Kidney (tissue), 14 donors: Measurements from ENCODE around the gene FAM76B. TPM values are rescaled to one million over a fixed set of nuclear protein-coding genes. Genes with fewer than 3 reads are reported as not detected.

ENCODE experiments used
- DNase-seq, 5 donors: peaks; one replicate each; pipeline ENCODE4 v3.0.0-alpha.2; 2013 to 2020
- FAIRE-seq: peaks from 2 replicates; lab custom pipeline; 2012; peaks lifted over from hg19 to GRCh38; lab: Jason Lieb, UNC
- H3K27ac ChIP-seq, 2 donors: one replicate each; pipeline ENCODE4 v1.7.0; 2013; ENCODE audit warnings: low read depth in 2 of 2, low read length in 2 of 2, inconsistent platforms in 1 of 2
- H3K27me3 ChIP-seq: one replicate; pipeline ENCODE4 v1.7.1; 2013; ENCODE audit warnings: low read length, inconsistent platforms; ENCODE audit not compliant: control insufficient read depth, insufficient read depth
- H3K36me3 ChIP-seq, 3 donors: one replicate each; pipeline versions ENCODE4 v1.7.0 to v1.7.1; 2013; ENCODE audit warnings: low read length in 3 of 3, control low read depth in 1 of 3, inconsistent platforms in 1 of 3; ENCODE audit not compliant: insufficient read depth in 3 of 3, control insufficient read depth in 2 of 3
- H3K4me1 ChIP-seq, 3 donors: one replicate each; pipeline versions ENCODE4 v1.7.0 to v1.7.1; 2013; ENCODE audit warnings: low read length in 3 of 3, inconsistent platforms in 1 of 3, low read depth in 1 of 3; ENCODE audit not compliant: control insufficient read depth in 2 of 3, insufficient read depth in 2 of 3
- H3K4me3 ChIP-seq, 3 donors: one replicate each; pipeline versions ENCODE4 v1.7.0 to v1.8.1; 2013; ENCODE audit warnings: low read length in 3 of 3, control low read depth in 1 of 3, inconsistent platforms in 1 of 3
- H3K9ac ChIP-seq, 3 donors: one replicate each; pipeline versions ENCODE4 v1.7.0 to v1.7.1; 2013; ENCODE audit warnings: low read length in 3 of 3, control low read depth in 1 of 3, inconsistent platforms in 1 of 3
- H3K9me3 ChIP-seq, 3 donors: one replicate each; pipeline versions ENCODE4 v1.7.0 to v1.7.1; 2013; ENCODE audit warnings: low read length in 3 of 3, control low read depth in 1 of 3, inconsistent platforms in 1 of 3; ENCODE audit not compliant: control insufficient read depth in 2 of 3, insufficient read depth in 1 of 3
- CTCF ChIP-seq: IDR thresholded peaks from 3 replicates; pipeline ENCODE4 v1.5.1; 2012; ENCODE audit warnings: mild to moderate bottlenecking, moderate library complexity, borderline replicate concordance; ENCODE audit not compliant: insufficient read depth; ENCODE audit errors: extremely low read depth
- intact Hi-C: fragments of 100-400 bp; cut with DNase I; formaldehyde crosslinking; loops from one replicate; pipeline ENCODE4 v1.11.1; 2022
- polyA plus RNA-seq: library from polyadenylated mRNA; stranded (reverse); fragments of 350-450 nt; fragmentation: Illumina TruSeq; extraction: RNeasy Lipid Tissue Mini Kit (QIAGEN cat#74804); gene quantifications from one replicate; pipeline ENCODE4 v1.2.3, GENCODE V29; 2014; ENCODE audit warnings: low read depth, low replicate concordance; ENCODE audit not compliant: insufficient read depth
- total RNA-seq: library from RNA; stranded (reverse); fragmentation: NEBNext Ultra II Directional; extraction: Animal tissue kit (Norgen Biotek cat#: 25700); gene quantifications from one replicate; pipeline ENCODE4 v1.2.1, GENCODE V29; 2021
- donor health status: control.
- donor health status: control.
- donor health status: control.
- donor health status: control.
- donor health status: control.
- donor health status: DM: yes; HTN: yes; CAD: no.
- donor health status: Normal renal cell carcinoma (clear cell type).

Gene FAM76B
- total and polyA plus RNA-seq, 2 donors from 2014 or later = 3.9 to 26.5 TPM

DNA sequence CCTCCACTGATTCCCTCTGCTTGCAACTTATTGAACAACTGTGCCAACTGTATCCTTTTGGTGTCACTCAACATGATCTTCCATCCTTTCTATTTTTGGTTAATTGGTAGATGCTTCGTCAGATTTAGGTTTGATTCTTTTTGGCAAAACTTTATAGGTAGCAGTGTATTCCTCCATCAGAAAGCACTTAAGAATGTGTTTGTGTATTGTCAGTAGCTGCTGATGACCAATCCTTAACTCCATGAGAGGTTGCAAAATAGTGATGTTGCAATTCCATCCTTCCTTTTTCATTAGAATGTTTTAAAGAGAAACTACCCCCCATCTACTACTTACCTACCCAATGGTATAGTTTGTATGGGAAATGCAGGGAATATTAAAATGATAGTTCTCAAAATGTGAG, 22.1 kb downstream of the FAM76B start:
- H3K4me3 ChIP-seq = no peak overlapping the region
- H3K9ac ChIP-seq = no peak overlapping the region
- no peak overlapping the region for H3K27ac ChIP-seq
- no peaks in the 10 kb centered on the region for H3K27me3 ChIP-seq
- no peak for FAIRE-seq
- no peaks in the 10 kb centered on the region for H3K4me1 ChIP-seq
- peaks cover 0 to under 1% (median 0%) of the 10 kb centered on the region in 3 donors for H3K36me3 ChIP-seq
- no peaks in the 10 kb centered on the region for H3K9me3 ChIP-seq
- DNase-seq = no peak
- no peak for TF ChIP-seq CTCF
- intact Hi-C loops = no loop called here

- H3K36me3 ChIP-seq = no peaks in the 10 kb centered on the region
- no peaks in the 10 kb centered on the region for H3K9me3 ChIP-seq
- H3K27ac ChIP-seq = no peak overlapping the region
- H3K27me3 ChIP-seq = no peaks in the 10 kb centered on the region
- no peak overlapping the region for H3K4me3 ChIP-seq
- TF ChIP-seq CTCF = no peak
- intact Hi-C loops = no loop called here
- H3K9ac ChIP-seq = no peak overlapping the region
- FAIRE-seq (no peak), DNase-seq (no peak)
- no peaks in the 10 kb centered on the region for H3K4me1 ChIP-seq
Observed at GRCh38 chr11:95766701-95767100, 22.9 kb downstream of the FAM76B start.

GRCh38 chr11:95764267-95764898, 25.2 kb downstream of the FAM76B start:
- no peaks in the 10 kb centered on the region for H3K27me3 ChIP-seq
- peak in 2 of 5 donors; percentile 75 to 84 for DNase-seq

More at GRCh38 chr11:95764267-95764898, 25.2 kb downstream of the FAM76B start:
- FAIRE-seq = peak; percentile 99
- no peaks in the 10 kb centered on the region for H3K4me1 ChIP-seq
- no peak overlapping the region for H3K9ac ChIP-seq
- TF ChIP-seq CTCF = peak; percentile 50
- no peaks in the 10 kb centered on the region for H3K36me3 ChIP-seq
- H3K9me3 ChIP-seq = no peaks in the 10 kb centered on the region
- intact Hi-C loops = loop anchor here (5.0 kb wide), 1 partner anchor 612 kb away; no protein-coding TSS in a partner anchor
- H3K27ac ChIP-seq = no peak overlapping the region
- no peak overlapping the region for H3K4me3 ChIP-seq
